Activated CD4-positive, alpha-beta T cell treated with anti-CD3 and anti-CD28 coated beads for 24 hours (primary cell): Measurements from ENCODE around the gene IKBKG.
"Not testable (repeated sequence)": the region's sequence is repeated elsewhere in the genome, so short reads cannot be mapped to it uniquely, and the experiment has no call there.

Experiments
- DNase-seq, 2 donors: peaks; one replicate each; pipeline ENCODE4 v3.0.0-alpha.2; 2020; ENCODE audit warnings: low read depth in 2 of 2

The IKBKG gene

DNA sequence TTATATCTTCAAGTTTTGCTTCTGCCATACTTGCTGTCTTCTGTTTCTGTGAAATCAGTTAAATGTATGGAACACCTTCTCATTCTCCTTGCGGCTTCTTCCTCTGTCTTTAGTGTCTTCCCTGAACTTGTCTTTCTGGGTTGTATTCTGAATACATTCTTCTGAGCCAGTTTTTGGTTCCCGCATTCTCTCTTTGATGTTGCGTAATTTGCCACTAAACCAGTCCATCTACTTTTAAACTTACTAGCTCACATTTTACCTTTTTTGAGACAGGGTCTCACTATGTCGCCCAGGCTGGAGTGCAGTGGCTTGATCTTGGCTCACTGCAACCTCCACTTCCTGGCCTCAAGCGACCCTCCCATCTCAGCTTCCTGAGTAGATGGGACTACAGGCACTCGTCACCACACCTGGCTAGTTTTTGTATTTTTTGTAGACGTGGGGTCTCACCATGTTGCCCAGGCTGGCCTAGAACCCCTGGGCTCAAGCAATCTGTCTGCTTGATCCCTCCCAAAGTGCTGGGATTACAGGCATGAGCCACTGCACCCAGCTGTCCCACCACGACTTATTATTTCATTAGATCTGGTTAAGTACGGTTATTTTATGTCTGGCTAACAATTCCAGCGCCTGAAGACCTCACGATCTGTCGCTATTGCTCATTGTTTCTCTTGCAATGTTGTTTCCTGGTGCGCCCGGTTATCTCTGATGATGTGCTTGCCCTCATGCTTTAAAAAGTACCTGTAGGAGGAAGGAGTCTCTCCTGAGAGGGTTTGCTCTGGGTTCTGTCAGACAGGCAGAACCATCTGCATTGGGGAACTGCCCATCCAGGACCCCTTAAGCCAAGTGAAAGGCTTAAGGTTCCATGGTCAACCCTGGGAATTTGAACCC lies 21.6 kb upstream of the IKBKG start:
- no peak for DNase-seq

DNA sequence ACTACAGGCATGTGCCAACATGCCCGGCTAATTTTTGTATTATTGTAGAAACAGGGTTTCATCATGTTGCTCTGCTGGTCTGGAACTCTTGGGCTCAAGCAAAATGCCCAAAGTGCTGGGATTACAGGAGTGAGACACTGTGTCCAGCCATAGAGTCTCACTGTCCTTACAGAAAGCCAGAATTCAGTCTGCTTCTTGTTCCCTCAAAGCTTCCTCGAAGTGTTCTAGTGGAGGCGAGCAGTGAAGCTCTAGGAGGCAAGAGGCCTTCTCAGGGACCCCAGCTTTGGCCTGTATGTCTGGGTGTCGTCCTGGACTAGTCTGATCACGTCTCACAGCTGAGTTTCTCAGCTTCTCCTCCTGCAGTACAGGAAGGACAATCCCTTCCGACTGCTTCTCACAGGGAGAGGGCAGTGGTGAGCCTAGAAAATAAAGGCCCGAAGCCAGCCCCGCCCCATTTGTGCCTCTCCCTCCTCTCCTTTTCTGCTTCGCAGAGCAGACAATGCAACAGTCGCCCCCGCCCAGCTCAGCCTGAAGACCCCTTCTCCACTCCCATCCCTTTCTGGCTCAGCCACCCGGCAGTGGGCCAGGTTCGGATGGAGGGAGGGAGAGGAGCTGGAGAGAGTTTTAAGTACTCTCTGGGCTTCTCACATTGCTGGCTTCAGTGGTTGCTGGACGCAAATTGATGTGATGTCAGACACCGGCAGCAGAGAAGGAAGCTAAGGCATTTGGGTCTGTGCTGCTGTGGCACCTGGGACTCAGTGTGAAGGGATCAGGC lies 20.3 kb upstream of the IKBKG start:
- DNase-seq, result peak; percentile 40 to 56

DNA sequence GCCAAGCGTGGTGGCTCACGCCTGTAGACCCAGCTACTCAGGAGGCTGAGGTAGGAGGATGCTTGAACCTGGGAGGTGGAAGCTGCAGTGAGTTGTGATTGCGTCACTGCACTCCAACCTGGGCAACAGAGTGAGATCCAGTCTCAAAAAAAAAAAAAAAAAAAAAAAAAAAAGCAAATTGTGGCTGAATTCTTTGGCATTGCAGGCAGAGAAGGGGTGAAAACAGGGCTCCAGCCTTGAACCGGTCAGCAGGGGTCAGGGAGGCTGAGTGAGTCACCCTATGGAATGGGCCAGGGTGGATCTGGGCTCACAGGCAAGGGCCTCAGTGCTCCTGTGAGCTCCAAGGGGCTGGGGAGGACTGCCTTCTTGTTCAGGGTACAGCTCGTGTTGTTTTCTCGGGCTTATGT lies 18.2 kb upstream of the IKBKG start:
- DNase-seq, result no peak

DNA sequence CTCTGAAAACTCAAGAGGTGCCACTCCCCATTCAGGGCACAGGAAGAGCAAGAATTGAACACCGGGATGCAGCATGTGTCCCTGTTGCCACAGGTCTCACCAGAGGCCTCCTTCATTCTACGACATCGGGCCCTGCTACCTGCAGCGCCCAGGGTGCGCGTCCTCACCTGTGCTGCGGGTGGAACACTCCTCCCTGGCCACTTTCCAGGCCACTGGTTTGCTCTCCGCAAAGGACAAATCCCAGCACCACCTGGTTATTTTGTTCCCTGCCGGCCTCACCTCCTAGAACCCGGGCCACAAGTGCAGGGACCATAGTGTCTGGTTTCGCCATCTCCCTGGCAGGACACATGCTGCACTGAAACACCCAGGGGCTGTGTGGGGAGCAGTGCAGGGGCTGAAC lies 17.1 kb upstream of the IKBKG start:
- no peak for DNase-seq

DNA sequence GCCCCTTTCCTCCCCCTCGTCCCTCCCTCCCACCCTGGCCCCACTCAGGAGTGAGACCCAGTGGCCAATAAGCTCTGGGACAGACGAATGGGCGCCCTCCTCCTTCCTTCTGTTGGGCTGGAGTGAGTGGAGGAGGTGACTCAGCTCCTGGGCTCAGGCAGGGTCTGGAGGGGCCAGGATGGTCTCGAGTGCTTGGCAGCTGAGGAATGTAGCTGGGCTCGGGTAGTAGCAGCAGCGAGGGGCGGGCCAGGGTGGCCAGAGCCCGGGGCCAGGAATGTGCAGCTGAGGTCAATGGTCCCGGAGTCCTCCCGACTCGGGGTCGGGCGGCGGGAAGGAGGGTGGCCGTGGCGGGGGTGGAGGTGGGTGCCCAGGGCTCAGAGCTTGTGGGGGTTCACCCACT lies 15.8 kb upstream of the IKBKG start:
- DNase-seq, result no peak

DNA sequence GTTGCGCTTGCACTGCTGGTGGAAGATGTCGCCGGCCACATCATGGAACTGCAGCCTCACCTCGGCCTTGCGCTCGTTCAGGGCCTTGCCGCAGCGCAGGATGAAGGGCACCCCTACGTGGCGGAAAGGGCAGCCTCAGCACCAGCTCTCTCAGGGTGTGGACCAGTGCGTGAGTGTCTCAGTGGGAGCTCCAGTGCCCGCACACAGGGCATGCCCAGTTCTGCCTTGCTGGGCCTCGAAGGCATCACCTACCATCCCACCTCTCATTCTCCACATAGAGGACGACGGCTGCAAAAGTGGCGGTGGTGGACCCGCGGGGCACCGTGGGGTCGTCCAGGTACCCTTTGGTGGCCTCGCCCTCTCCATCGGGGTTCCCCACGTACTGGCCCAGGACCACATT lies 14.7 kb upstream of the IKBKG start:
- no peak for DNase-seq

DNA sequence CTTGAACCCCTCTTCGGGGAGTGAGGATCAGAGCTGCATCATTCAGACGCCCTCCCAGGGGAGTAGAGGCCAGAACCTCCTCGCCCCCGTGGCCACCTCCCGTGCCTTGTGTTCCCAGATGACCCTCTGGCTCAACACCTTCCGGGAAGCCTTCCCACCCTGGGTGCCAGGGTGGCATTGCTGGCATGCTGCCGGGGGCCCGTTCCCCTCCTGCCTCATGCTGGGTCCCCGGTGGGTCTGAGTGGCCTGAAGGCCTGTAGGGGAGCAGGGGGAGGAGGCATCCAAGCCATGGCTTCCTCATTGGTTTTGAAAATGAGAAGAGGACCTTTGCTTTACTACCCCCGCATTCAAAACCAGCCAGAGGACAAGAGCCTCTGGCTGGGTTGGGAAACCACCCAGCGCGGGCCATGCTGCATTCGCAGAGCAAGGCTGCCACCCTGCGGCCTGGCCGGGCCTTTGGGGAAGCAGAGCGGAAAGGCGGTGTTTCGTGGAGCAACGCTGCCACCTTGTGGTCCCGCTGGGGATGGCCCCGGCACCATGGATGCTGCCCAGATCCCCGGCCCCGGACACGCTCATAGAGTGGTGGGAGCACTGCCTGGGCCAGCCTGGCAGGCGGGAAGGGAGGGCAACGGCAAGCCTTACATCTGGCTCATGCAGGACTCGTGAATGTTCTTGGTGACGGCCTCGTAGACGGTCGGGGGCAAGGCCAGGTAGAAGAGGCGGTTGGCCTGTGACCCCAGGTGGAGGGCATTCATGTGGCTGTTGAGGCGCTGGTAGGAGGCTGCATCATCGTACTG lies 12.7 kb upstream of the IKBKG start:
- peak; percentile 79 to 87 for DNase-seq

DNA sequence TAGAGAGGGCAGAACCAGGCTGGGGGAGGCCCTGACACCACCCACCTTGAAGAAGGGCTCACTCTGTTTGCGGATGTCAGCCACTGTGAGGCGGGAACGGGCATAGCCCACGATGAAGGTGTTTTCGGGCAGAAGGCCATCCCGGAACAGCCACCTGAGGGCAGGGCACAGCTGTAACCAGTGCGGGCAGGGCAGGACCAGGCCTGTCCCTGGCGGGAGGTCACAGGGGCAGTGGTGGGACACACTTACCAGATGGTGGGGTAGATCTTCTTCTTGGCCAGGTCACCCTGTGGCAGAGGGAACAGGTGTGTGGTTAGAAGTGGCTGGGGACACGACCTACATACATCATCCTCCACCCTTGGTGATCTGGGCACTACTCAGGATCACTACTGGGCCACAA lies 11.5 kb upstream of the IKBKG start:
- DNase-seq, result no peak

DNA sequence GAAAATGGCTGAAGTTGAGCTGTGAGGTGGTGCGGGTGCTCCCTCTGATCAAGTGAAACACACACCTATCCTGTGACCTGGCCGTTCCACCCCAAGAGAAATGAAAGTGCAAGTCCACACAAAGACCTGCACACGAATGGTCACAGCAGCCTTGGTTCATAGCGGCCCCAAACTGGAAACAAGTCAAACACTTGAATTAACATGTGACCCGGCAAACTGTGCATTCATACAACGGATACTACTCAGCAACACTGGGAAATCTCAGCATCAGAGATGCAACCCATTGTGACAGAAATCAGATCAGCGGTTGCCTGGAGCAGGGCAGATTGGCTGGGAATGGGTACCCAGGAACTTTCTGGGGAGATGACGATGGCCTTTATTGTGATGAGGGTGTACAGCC lies 8.3 kb upstream of the IKBKG start:
- no peak for DNase-seq

DNA sequence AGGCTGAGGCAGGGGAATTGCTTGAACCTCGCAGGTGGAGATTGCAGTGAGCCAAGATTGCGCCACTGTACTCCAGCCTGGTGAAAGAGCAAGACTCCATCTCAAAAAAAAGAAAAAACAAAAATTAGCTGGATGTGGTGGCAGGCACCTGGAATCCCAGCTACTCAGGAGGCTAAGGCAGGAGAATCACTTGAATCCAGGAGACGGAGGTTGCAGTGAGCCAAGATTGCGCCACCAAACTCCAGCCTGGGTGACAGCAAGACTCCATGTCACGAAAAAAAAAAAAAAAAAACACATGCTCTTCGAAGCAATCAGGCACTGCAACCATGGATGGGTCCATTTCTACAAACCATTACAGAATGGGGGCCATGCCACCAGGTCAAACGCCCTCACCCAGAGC lies 7.1 kb upstream of the IKBKG start:
- DNase-seq, result not testable (repeated sequence)

DNA sequence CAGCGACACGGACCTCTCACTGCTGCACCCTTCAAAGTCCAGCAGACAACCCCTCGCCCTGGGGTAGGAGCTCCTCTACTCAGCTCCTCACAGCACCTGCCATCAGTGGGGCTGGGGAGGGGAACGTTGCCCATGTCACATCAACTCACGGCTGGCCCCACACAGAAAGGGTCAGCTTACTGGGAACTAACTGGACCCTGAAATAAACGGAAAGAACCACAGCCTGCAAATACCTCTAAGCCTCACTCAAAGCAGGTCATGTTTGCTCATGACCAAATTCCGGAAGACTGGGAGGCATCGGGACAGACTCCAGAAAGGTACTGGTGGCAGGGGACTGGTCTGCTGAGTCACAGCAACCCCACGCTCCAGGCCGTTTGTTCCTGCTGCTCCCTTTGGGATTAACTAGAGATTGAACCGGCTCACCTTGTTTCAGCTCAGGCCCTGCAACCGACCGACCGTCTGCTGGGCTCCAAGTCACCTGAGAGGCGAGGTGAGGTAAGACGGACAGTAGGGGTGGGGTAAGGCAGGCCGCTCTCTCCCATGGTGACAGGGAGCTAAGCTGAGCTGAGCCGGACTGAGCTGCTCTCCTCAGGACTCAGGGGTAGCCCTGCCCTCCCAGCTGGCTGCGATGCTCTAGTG lies 6.4 kb upstream of the IKBKG start:
- no peak for DNase-seq

DNA sequence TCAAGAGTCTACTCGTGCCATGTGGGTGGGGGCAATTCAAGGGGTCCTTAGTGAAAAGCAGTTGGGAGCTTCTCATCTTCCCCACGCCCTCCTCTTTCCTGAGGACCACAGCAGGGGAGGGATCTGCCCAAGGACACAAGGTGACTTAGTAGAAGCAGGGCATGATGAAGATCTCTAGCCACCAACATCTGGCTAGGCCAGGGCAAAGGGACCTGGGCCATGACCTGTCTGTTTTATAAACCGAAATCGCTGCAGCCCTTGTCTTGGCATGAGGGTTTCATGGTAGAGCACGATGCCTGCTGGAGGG lies 5.9 kb upstream of the IKBKG start:
- no peak for DNase-seq

DNA sequence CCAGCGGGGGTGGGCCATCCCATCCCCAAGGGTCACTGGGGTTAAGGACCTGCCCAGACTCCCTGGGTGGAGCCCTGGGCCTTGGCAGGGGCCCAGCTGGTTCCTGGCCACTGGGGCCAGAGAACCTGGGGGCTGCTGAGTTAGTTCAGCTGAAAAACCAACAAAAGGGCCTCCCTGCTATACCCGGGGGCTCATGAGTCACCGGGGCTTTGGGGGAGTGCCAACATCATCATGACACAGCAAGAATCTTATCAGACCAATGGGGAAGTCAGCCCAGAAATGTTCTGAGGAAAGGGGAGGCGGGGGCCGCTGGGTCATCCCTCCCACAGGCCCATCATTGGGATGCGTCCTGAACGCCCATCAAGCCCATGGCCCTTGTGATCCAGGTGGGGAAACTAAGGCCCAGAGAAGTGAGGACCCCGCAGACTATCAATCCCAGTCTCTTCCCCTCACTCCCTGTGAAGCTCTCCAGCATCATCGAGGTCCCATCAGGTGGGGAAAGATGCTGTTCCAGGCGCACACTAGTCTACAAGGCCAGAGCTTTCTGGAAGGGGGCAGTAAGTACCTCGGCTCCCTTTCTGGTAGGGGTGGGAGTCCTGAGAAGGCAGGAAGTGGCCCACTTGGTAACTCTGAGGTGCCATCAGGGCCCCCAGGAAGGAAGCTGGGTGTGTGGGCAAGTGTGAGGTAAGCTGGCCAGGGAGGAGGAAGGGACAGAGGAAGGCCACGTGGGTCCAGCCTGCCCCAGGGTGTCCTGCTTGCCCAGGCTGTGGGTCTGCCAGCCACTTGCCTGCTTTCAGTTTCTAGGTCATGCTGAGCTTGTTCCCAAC lies 5.3 kb upstream of the IKBKG start:
- DNase-seq, result no peak

DNA sequence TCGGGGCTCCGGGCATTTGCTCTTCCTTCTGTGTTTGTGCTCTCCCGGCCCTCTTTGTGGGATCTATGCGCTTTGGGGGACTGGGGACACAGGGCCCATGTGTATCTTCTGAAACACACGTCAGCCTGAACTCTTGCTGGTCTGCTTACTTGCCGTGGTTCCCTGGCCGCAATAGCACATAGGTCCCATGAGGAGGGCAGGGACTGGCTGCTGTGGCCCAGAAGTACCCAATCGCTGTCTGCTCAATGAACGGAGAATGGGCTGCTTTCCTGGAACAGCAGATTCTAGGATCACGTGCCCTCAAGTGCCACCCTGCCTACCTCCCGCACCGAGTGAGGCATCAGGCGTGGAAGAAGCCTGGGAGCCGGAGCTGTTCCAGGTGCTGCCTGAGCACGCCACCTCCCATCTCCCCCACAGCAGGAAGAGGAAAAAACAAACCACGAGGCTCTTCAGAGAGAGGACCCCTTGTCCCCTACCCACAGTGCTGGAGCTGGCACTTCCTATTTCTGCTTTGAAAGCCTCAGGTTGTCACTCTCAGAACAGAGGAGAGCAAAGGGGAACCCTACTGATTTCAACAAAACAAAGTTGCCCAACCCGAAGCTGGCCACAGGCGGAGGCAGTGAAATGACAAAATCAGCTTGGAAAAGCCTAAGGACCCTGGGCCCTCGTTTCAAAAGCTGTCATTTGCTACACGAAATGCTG lies 4.5 kb upstream of the IKBKG start:
- DNase-seq, result no peak

DNA sequence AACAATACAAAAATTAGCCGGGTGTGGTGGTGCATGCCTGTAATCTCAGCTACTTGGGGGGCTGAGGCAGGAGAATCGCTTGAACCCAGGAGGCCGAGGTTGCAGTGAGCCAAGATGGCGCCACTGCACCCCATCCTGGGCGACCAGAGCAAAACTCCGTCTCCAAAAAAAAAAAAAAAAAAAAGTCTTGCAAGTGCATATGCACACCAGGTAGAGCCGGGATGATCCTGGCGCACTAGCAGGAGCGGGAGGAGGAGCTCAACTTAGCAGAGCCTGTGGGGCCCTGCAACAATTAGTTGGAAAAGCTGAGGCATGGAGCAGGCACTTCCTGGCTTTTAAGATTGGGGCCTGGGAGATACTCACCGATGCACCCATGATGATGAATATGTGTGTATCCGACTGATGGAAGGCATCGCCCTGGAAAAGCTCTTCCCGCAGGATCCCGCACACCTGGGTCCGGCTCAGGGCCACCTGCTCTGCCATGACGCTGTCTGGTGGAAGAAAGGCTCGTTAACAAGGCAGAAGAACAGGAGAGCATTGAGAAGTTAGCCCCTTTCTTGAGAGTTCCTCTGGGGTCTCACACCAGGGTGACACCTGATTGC lies 1.6 kb upstream of the IKBKG start:
- no peak for DNase-seq

DNA sequence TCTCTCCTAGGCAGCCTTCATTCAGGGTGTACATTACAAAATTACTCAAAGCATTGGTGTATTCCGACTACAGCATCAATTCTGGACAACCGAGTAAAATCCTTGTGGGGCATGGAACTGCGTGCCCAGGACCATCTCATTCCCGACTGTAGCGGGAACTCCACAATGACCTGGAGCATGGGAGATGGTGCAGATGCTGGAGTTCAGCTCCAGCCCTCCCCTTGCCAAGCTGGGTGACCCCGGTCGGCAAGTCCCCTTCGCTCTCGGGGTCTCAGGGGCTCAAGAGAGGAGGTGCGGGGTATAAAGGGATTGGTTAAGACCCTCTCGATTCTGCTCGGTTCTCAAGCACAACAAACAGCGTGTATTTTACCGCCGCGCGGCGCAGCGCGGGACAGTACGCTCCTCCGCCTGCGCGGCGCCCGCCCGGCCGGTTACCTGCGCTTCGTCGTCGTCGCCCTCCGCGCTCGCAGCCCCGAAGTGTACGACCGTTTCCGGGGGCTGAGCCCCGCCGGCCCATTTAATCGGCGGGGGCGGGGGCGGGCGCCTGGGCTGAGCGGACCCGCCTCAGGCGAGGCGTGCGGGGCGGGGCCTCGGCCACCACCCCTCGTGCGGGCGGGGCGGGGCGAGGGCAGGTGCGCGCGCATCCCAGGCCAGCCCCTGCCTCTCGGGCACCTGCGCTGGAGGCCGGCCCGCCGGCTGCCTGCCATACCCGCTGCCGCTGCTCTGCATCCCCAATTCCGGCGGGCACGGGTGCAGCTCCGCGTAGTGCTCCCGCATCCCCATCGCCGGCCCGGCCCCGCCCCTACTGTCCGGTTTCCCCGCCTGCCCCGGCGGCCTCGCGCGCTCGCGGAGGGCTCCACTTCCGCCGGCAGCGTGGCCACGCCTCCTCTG lies 821 bp upstream of the IKBKG start, which contains the start of gene G6PD:
Gene G6PD, minus strand, starts transcription at position 493 of the 891 bp plus-strand sequence. CDS start 691 bp downstream, outside the sequence.
- peak; percentile 65 to 67 for DNase-seq

DNA sequence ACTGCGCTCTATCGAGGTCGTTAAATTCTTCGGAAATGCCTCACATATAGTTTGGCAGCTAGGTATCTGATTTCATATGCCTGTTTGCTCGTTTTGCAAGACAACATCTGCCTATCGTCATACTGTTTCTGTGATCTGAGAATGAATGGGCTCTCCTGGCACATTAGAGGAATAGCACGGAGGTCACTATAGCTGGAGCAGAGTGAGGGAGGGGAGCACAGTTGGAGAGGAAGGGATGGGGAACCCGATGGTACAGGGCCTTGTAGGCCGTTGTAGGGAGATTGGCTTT lies 552 bp downstream of the IKBKG start:
- no peak for DNase-seq

DNA sequence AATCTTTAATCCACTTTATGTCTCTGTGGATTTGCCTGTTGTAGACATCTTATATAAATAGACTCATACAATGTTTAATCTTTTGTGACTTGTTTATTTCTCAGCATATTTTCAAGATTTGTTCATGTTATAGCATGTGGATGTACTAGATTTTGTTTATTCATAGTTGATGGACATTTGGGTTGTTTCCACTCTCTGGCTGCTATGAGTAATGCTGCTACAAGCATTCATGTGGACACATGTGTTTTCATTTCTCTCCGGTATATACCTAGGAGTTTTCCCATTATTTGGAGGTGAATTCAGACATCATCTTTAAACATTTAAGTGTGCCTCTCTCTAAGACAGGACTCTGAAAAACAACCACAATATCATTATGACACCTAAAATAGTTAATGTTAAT lies 2.3 kb downstream of the IKBKG start:
- DNase-seq, result no peak
